Mesendoderm (in vitro differentiated cells): ENCODE measurements around the gene GATAD2A.

Experiments
- DNase-seq: peaks from one replicate; pipeline ENCODE4 v3.0.0; 2013
- H2AK5ac ChIP-seq: 2 replicates; pipeline ENCODE4 v1.6.1; 2013; ENCODE audit warnings: low read length, inconsistent platforms
- H2BK120ac ChIP-seq: 2 replicates; pipeline ENCODE4 v1.6.1; 2013; ENCODE audit warnings: low read depth, mild to moderate bottlenecking, low read length, moderate library complexity, mixed read lengths
- H2BK15ac ChIP-seq: replicated peaks from 2 replicates; pipeline ENCODE4 v1.6.1; 2013; ENCODE audit warnings: low read depth, mild to moderate bottlenecking, moderate library complexity
- H2BK5ac ChIP-seq: 2 replicates; pipeline ENCODE4 v1.6.1; 2013; ENCODE audit warnings: low read length, inconsistent platforms
- H3K18ac ChIP-seq: 2 replicates; pipeline ENCODE4 v1.6.1; 2013; ENCODE audit warnings: mild to moderate bottlenecking, low read length, mixed read lengths
- H3K23ac ChIP-seq: one replicate; pipeline ENCODE4 v1.6.1; 2013; ENCODE audit warnings: low read length
- H3K27ac ChIP-seq: 2 replicates; pipeline ENCODE4 v1.5.1; 2013; ENCODE audit warnings: low read depth, mild to moderate bottlenecking, inconsistent platforms, low read length, moderate library complexity
- H3K27me3 ChIP-seq: 2 replicates; pipeline ENCODE4 v1.6.1; 2013; ENCODE audit warnings: low read length, control low read depth, mild to moderate bottlenecking, inconsistent platforms; ENCODE audit not compliant: insufficient read depth, poor library complexity
- H3K36me3 ChIP-seq: 2 replicates; pipeline ENCODE4 v1.6.1; 2013; ENCODE audit warnings: low read length, inconsistent platforms; ENCODE audit not compliant: control insufficient read depth, insufficient read depth
- H3K4ac ChIP-seq: one replicate; pipeline ENCODE4 v1.6.1; 2013; ENCODE audit warnings: low read depth, mild to moderate bottlenecking, low read length, moderate library complexity
- H3K4me1 ChIP-seq: 2 replicates; pipeline ENCODE4 v1.6.1; 2013; ENCODE audit warnings: low read depth, low read length, inconsistent platforms; ENCODE audit not compliant: control insufficient read depth
- H3K4me2 ChIP-seq: 2 replicates; pipeline ENCODE4 v1.6.1; 2013; ENCODE audit warnings: low read length
- H3K4me3 ChIP-seq: 2 replicates; pipeline ENCODE4 v1.5.1; 2013; ENCODE audit warnings: mild to moderate bottlenecking, low read length
- H3K56ac ChIP-seq: one replicate; pipeline ENCODE4 v1.6.1; 2013; ENCODE audit warnings: low read length
- H3K79me1 ChIP-seq: 2 replicates; pipeline ENCODE4 v1.6.1; 2013; ENCODE audit warnings: low read length, inconsistent platforms
- H3K79me2 ChIP-seq: 2 replicates; pipeline ENCODE4 v1.6.1; 2013; ENCODE audit warnings: mild to moderate bottlenecking, low read length; ENCODE audit not compliant: control insufficient read depth, insufficient read depth
- H3K9ac ChIP-seq: 2 replicates; pipeline ENCODE4 v1.6.1; 2013; ENCODE audit warnings: low read length, inconsistent platforms
- H4K5ac ChIP-seq: one replicate; pipeline ENCODE4 v1.6.1; 2013; ENCODE audit warnings: low read length
- H4K8ac ChIP-seq: one replicate; pipeline ENCODE4 v1.6.1; 2013; ENCODE audit warnings: low read depth, mild to moderate bottlenecking, control low read depth, low read length, moderate library complexity
- WGBS: extraction: QIAGEN DNeasy Blood & Tissue Kit; methylation state at CpG from one replicate; pipeline ENCODE4 v1.1.7; 2013; ENCODE audit warnings: low lambda C conversion rate, missing lambda C conversion rate; ENCODE audit not compliant: insufficient coverage; ENCODE audit errors: extremely low coverage; 5-methylcytosine and 5-hydroxymethylcytosine counted together

Gene GATAD2A

DNA sequence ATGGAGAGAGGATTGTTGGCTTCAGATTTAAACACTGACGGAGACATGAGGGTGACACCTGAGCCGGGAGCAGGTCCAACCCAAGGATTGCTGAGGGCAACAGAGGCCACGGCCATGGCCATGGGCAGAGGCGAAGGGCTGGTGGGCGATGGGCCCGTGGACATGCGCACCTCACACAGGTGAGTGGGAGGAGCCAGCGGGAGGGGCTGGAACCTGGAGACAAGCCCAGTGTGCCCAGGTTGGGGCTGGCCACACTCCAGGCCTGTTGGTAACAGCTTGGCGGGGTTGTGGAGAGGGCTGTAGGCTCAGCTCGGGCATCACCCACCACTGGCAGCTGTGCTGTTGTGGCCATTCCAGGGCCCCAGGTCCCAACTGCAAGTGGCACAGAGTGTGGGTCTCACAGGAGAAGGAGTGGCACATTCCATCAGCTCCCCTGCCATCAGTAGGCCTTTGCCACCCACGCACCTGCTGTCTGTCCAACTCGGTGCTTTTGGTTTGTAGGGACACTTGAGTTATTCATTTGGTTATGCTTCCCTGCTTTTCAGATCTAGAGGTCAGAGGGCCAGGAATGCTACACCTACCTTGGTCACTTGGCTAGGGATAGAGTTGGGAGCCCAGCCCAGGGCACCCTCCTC is 60.1 kb downstream of the GATAD2A start:
- DNase-seq, result no peak

DNA sequence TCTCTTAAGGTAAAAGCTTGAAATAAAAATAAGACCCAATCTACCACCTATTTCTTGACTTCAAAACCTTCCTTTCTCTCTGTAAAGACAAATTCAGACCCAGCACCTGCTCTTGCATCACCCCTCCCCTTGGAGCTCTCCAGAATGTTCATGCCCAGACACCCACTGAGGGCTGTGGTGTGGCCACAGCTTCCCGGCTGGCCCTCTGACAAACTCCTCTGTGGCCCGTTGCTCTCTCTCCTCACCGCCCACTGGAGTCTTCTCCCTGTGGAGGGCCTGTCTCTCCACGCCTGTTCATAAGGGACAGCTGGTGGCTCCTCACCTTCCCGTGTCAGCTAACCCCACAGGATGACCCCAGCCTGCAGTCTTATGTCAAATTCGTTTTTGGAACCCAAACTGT is 60.7 kb downstream of the GATAD2A start:
- peaks cover 26% of the 10 kb centered on the region for H3K4me1 ChIP-seq
- H4K8ac ChIP-seq, result no peak overlapping the region
- H3K18ac ChIP-seq, result no peak overlapping the region
- no peak overlapping the region for H3K4me3 ChIP-seq
- H3K79me2 ChIP-seq, result peaks cover 67% of the 10 kb centered on the region
- no peak overlapping the region for H3K9ac ChIP-seq
- no peak overlapping the region for H3K27ac ChIP-seq
- no peak overlapping the region for H3K23ac ChIP-seq
- H3K27me3 ChIP-seq, result no peaks in the 10 kb centered on the region
- H3K4me2 ChIP-seq, result no peak overlapping the region
- H2BK5ac ChIP-seq, result no peak overlapping the region
- no CpG with 5 or more reads among the region's 6 CpGs for WGBS
- H4K5ac ChIP-seq, result no peak overlapping the region
- H2BK120ac ChIP-seq, result no peak overlapping the region
- no peak overlapping the region for H2AK5ac ChIP-seq
- no peak overlapping the region for H3K56ac ChIP-seq
- no peak overlapping the region for H2BK15ac ChIP-seq
- no peak for DNase-seq
- H3K4ac ChIP-seq, result no peak overlapping the region
- peaks cover 46% of the 10 kb centered on the region for H3K79me1 ChIP-seq
- H3K36me3 ChIP-seq, result peaks cover 13% of the 10 kb centered on the region

More for the DNA sequence above, 60.1 kb downstream of the GATAD2A start:
- H3K4me2 ChIP-seq, result no peak overlapping the region
- H3K27ac ChIP-seq, result no peak overlapping the region
- no peak overlapping the region for H4K8ac ChIP-seq
- H2BK15ac ChIP-seq, result no peak overlapping the region
- no peak overlapping the region for H3K23ac ChIP-seq
- H3K79me2 ChIP-seq, result peaks cover 70% of the 10 kb centered on the region
- H3K27me3 ChIP-seq, result no peaks in the 10 kb centered on the region
- no peak overlapping the region for H2BK120ac ChIP-seq
- no peak overlapping the region for H2BK5ac ChIP-seq
- peaks cover 13% of the 10 kb centered on the region for H3K36me3 ChIP-seq
- no peak overlapping the region for H2AK5ac ChIP-seq
- no peak overlapping the region for H3K56ac ChIP-seq
- no peak overlapping the region for H3K9ac ChIP-seq
- WGBS, result no CpG with 5 or more reads among the region's 12 CpGs
- H3K4me3 ChIP-seq, result no peak overlapping the region
- no peak overlapping the region for H3K4ac ChIP-seq
- H3K4me1 ChIP-seq, result peaks cover 30% of the 10 kb centered on the region
- no peak overlapping the region for H3K18ac ChIP-seq
- H4K5ac ChIP-seq, result no peak overlapping the region
- peaks cover 48% of the 10 kb centered on the region for H3K79me1 ChIP-seq

DNA sequence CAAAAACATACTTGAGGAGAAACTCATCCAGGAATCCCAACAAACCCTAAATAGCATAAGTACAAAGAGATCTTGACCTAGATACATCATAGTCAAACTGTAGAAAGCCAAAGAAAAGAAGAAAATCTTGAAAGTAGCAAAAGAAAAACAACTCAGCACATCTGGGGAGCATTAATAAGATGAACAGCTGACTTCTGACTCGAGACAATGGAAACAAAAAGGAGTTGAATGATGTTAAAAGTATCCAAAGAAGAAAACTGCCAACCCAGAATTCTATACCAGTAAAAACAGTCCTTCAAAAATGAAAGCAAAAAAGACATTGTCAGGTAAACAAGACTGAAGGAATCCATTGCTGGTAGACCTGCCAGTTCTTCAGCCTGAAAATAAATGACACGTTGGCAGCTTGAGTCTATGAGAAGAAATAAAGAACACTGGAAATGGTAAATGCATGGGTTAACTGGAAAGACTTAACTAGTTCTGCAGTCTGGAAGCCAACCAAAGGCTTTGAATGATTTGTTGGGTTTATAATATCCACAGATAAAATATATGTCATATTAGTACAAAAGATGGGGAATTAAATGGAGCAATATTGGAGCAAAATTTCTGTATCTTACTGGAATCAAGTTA is 63.1 kb downstream of the GATAD2A start:
- no peak overlapping the region for H2BK15ac ChIP-seq
- no peak overlapping the region for H3K56ac ChIP-seq
- H2BK5ac ChIP-seq, result no peak overlapping the region
- H3K18ac ChIP-seq, result no peak overlapping the region
- H3K36me3 ChIP-seq, result peaks cover 13% of the 10 kb centered on the region
- no peak overlapping the region for H3K27ac ChIP-seq
- H3K27me3 ChIP-seq, result no peaks in the 10 kb centered on the region
- no peak overlapping the region for H3K23ac ChIP-seq
- no CpG with 5 or more reads among the region's 2 CpGs for WGBS
- no peak overlapping the region for H4K8ac ChIP-seq
- H3K4me2 ChIP-seq, result no peak overlapping the region
- H3K79me2 ChIP-seq, result peaks cover 59% of the 10 kb centered on the region
- H3K4ac ChIP-seq, result no peak overlapping the region
- no peak for DNase-seq
- no peak overlapping the region for H4K5ac ChIP-seq
- peaks cover 9% of the 10 kb centered on the region for H3K4me1 ChIP-seq
- no peak overlapping the region for H3K9ac ChIP-seq
- no peak overlapping the region for H3K4me3 ChIP-seq
- peaks cover 41% of the 10 kb centered on the region for H3K79me1 ChIP-seq
- no peak overlapping the region for H2AK5ac ChIP-seq
- no peak overlapping the region for H2BK120ac ChIP-seq

DNA sequence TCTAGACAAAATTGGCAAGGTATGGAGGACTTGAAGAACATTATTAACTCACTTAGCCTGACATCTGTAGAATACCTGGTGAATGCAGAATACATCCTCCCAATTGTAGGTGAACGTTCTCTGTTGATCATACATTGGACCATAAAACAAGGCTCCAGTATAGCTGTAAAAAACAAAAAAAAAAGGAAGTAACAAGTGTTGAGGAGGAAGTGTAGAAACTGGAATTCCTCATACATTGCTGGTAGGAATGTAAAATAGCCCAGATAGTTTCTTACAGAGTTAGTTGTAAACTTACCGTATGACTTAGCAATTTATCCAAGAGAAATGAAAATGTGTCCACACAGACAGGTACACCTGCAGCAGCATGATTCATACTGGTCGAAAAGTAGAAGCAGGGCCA is 65.1 kb downstream of the GATAD2A start:
- WGBS, result no CpG with 5 or more reads among the region's 3 CpGs

DNA sequence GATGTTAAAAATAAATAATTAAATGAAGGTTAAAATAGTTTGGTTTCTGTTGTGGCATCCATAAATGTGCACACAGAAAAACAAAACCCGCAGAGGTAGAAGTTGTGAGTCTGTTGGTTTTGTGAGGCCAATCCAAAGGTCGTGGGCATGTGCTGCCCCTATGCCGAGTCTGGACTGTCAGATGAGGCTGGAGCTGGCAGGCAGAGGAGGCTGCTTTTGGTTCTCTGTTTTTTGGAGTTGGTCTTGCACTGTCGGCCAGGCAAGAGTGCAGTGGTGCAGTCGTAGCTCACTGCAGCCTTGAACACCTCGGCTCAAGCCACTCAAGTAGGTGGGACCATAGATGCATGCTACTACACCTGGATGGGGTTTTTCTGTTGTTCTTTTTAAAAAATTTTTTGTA is 66.2 kb downstream of the GATAD2A start:
- Histone ChIP-seq H2AK5ac (no peak overlapping the region), H3K9ac (no peak overlapping the region), H3K23ac (no peak overlapping the region), H3K18ac (no peak overlapping the region), H2BK15ac (no peak overlapping the region), H3K27me3 (no peaks in the 10 kb centered on the region), H3K79me2 (peaks cover 52% of the 10 kb centered on the region), H3K4me1 (no peaks in the 10 kb centered on the region), H3K4me3 (no peak overlapping the region), H3K56ac (no peak overlapping the region), H3K79me1 (peaks cover 38% of the 10 kb centered on the region), H4K8ac (no peak overlapping the region), H2BK120ac (no peak overlapping the region), H4K5ac (no peak overlapping the region), H3K27ac (no peak overlapping the region), H3K4me2 (no peak overlapping the region), H3K4ac (no peak overlapping the region), H2BK5ac (no peak overlapping the region), H3K36me3 (peaks cover 5% of the 10 kb centered on the region)
- WGBS, result no CpG with 5 or more reads among the region's 6 CpGs
- DNase-seq, result no peak

More for the DNA sequence above, 65.1 kb downstream of the GATAD2A start:
- Histone ChIP-seq H3K18ac (no peak overlapping the region), H3K79me1 (peaks cover 39% of the 10 kb centered on the region), H2BK5ac (no peak overlapping the region), H3K4me2 (no peak overlapping the region), H3K4me3 (no peak overlapping the region), H3K27ac (no peak overlapping the region), H3K4ac (no peak overlapping the region), H3K27me3 (no peaks in the 10 kb centered on the region), H3K23ac (no peak overlapping the region), H3K36me3 (peaks cover 11% of the 10 kb centered on the region), H3K4me1 (no peaks in the 10 kb centered on the region), H2AK5ac (no peak overlapping the region), H2BK120ac (no peak overlapping the region), H3K79me2 (peaks cover 52% of the 10 kb centered on the region), H3K9ac (no peak overlapping the region), H4K8ac (no peak overlapping the region), H4K5ac (no peak overlapping the region), H2BK15ac (no peak overlapping the region), H3K56ac (no peak overlapping the region)
- DNase-seq, result no peak
